OCI-LY7 (cell line): ENCODE measurements around the gene ZNF467. TPM values are rescaled to one million over a fixed set of nuclear protein-coding genes. Genes with fewer than 3 reads are reported as not detected.
A peak's percentile ranks its signal among the peaks of the same experiment; 100 is the strongest.

Source experiments
- BruUV-seq: library from RNA; stranded (reverse); fragments of 400-500 nt; replicated peaks from 2 replicates; lab custom pipeline; 2021; lab: Mats Ljungman, UMichigan
- CTCF ChIA-PET: fragments of 300-600 bp; sonication (Branson Sonifier 250); formaldehyde crosslinking; loops from one replicate; lab custom pipeline; 2022; ENCODE audit warnings: antibody characterized with exemption; ENCODE audit not compliant: unreplicated experiment; lab: Charles Lee
- POLR2A ChIA-PET: fragments of 300-600 bp; sonication (Branson Sonifier 250); formaldehyde crosslinking; loops from one replicate; lab custom pipeline; 2022; ENCODE audit warnings: antibody characterized with exemption; lab: Charles Lee
- DNase-seq: peaks from one replicate; pipeline ENCODE4 v3.0.0-alpha.2; 2015; ENCODE audit warnings: low spot score
- H2AFZ ChIP-seq: fragments of 200-600 bp; sonication (generic), shearing (Covaris generic); 2 replicates; pipeline ENCODE4 v1.6.1; 2014; ENCODE audit warnings: mild to moderate bottlenecking, antibody characterized with exemption, low read length, moderate library complexity
- H3K27ac ChIP-seq: fragments of 200-600 bp; sonication (generic); 2 replicates; pipeline ENCODE4 v1.5.1; 2014; ENCODE audit warnings: mixed run types, low read depth, mild to moderate bottlenecking, moderate library complexity, low read length, inconsistent platforms; ENCODE audit not compliant: poor library complexity, severe bottlenecking
- H3K36me3 ChIP-seq: fragments of 200-600 bp; sonication (generic); 2 replicates; pipeline ENCODE4 v1.6.1; 2014; ENCODE audit warnings: mild to moderate bottlenecking, antibody characterized with exemption, low read length, moderate library complexity, mixed read lengths; ENCODE audit not compliant: insufficient read depth
- H3K4me1 ChIP-seq: fragments of 200-600 bp; sonication (generic); 2 replicates; pipeline ENCODE4 v1.5.1; 2014; ENCODE audit warnings: mild to moderate bottlenecking, low read length; ENCODE audit not compliant: insufficient read depth, poor library complexity, severe bottlenecking
- H3K4me2 ChIP-seq: fragments of 200-600 bp; sonication (generic); 2 replicates; pipeline ENCODE4 v1.6.1; 2014; ENCODE audit warnings: mild to moderate bottlenecking, low read length
- H3K4me3 ChIP-seq: fragments of 200-600 bp; sonication (generic); 2 replicates; pipeline ENCODE4 v1.5.1; 2014; ENCODE audit warnings: mild to moderate bottlenecking, low read depth, low read length; ENCODE audit not compliant: poor library complexity, severe bottlenecking
- H3K79me2 ChIP-seq: fragments of 200-600 bp; sonication (generic); 2 replicates; pipeline ENCODE4 v1.6.1; 2016; ENCODE audit warnings: low read depth, mild to moderate bottlenecking, low read length, moderate library complexity, mixed read lengths; ENCODE audit not compliant: insufficient read depth
- H3K9me2 ChIP-seq: fragments of 200-600 bp; sonication (generic); 2 replicates; pipeline ENCODE4 v1.6.1; 2016; ENCODE audit warnings: mild to moderate bottlenecking, low read length, mixed read lengths; ENCODE audit not compliant: insufficient read depth
- H3K9me3 ChIP-seq: fragments of 200-600 bp; sonication (generic); 2 replicates; pipeline ENCODE4 v1.6.1; 2014; ENCODE audit warnings: mild to moderate bottlenecking, mixed run types, low read length, mixed read lengths
- H4K20me1 ChIP-seq: fragments of 200-600 bp; sonication (generic); 2 replicates; pipeline ENCODE4 v1.6.1; 2014; ENCODE audit warnings: mild to moderate bottlenecking, antibody characterized with exemption, low read length, moderate library complexity, mixed read lengths; ENCODE audit not compliant: insufficient read depth
- EZH2phosphoT487 ChIP-seq: fragments of 200-600 bp; sonication (generic); IDR thresholded peaks from 2 replicates; pipeline ENCODE4 v1.6.1; 2018; ENCODE audit warnings: low read depth, borderline replicate concordance, mild to moderate bottlenecking, mixed run types, antibody characterized with exemption, low read length, moderate library complexity, mixed read lengths
- intact Hi-C: fragments of 100-400 bp; cut with micrococcal nuclease; formaldehyde crosslinking; loops from one replicate; pipeline ENCODE4 v1.10.0; 2022; ENCODE audit not compliant: unreplicated experiment
- total RNA-seq, 2 experiments: library from RNA; depleted of rRNA in 1 of 2; stranded (reverse); fragments of >200 nt in 1 of 2; shearing (Covaris generic) in 1 of 2; gene quantifications; 2 replicates each; pipeline ENCODE4 v1.2.3, GENCODE V29; 2014 to 2022
- TF ChIP-seq, protein P1 (sequence below): fragments of 200-600 bp; sonication (generic); conservative IDR thresholded peaks from 2 replicates; pipeline ENCODE4 v1.5.1; 2014; ENCODE audit warnings: mild to moderate bottlenecking, antibody characterized with exemption, low read length, moderate library complexity, mixed read lengths

Gene ZNF467
- total RNA-seq, 2 experiments from 2014 or later, result 0.22 to 0.40 TPM

- no TSS peak for BruUV-seq
- Histone ChIP-seq H3K36me3 (no peaks in the 10 kb centered on the region), H3K4me1 (peaks cover 3% of the 10 kb centered on the region), H3K27ac (no peak overlapping the region), H3K9me3 (no peaks in the 10 kb centered on the region), H2AFZ (peak overlapping the region; percentile 93), H3K9me2 (no peaks in the 10 kb centered on the region), H3K4me2 (peak overlapping the region; percentile 67), H3K4me3 (peak overlapping the region; percentile 49), H3K79me2 (no peaks in the 10 kb centered on the region), H4K20me1 (no peaks in the 10 kb centered on the region)
- DNase-seq, result peak; percentile 74
- ChIA-PET POLR2A (interaction anchor here (0.8 to 1.2 kb wide), 2 partner anchors 28 to 79 kb away, joined by 3 to 4 read pairs; a partner anchor contains a TSS), CTCF (interaction anchor here (0.6 to 1.6 kb wide), 3 partner anchors 64 to 253 kb away, joined by 3 to 8 read pairs (median 3); no protein-coding TSS in a partner anchor)
- intact Hi-C loops, result loop anchor here (1.0 kb wide), 1 partner anchor 80 kb away; no protein-coding TSS in a partner anchor
- TF ChIP-seq EZH2phosphoT487, result no peak
- TF ChIP-seq, protein P1, sequence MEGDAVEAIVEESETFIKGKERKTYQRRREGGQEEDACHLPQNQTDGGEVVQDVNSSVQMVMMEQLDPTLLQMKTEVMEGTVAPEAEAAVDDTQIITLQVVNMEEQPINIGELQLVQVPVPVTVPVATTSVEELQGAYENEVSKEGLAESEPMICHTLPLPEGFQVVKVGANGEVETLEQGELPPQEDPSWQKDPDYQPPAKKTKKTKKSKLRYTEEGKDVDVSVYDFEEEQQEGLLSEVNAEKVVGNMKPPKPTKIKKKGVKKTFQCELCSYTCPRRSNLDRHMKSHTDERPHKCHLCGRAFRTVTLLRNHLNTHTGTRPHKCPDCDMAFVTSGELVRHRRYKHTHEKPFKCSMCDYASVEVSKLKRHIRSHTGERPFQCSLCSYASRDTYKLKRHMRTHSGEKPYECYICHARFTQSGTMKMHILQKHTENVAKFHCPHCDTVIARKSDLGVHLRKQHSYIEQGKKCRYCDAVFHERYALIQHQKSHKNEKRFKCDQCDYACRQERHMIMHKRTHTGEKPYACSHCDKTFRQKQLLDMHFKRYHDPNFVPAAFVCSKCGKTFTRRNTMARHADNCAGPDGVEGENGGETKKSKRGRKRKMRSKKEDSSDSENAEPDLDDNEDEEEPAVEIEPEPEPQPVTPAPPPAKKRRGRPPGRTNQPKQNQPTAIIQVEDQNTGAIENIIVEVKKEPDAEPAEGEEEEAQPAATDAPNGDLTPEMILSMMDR, result peak; percentile 93
These were observed 31.2 kb downstream of the ZNF467 start for GRCh38 chr7:149742075-149742701.

DNA sequence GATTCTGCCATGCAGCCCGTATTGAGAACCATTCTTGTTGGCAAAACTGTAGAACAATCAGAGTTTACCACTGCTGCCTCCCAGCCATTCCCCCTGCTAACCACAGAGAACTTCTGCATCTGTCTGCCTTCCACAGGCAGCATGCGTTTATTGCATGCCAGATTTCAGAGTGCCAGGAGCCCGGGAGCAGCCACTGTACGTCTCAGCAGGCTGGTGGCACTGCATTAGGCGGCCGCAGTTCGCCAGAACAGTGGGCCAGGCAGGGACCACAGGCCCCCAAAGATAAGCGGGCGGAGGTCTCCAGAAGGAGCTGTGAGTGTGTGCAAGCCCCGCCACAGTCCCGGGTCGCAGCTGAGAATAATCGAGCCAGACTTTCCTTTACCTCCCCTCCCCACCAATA lies 31.8 kb downstream of the ZNF467 start:
- Histone ChIP-seq H2AFZ (peak overlapping the region; percentile 93), H3K4me1 (peaks cover 3% of the 10 kb centered on the region), H3K4me3 (peak overlapping the region; percentile 49), H4K20me1 (no peaks in the 10 kb centered on the region), H3K9me3 (no peaks in the 10 kb centered on the region), H3K9me2 (no peaks in the 10 kb centered on the region), H3K27ac (no peak overlapping the region), H3K79me2 (no peaks in the 10 kb centered on the region), H3K36me3 (no peaks in the 10 kb centered on the region), H3K4me2 (peak overlapping the region; percentile 67)
- no TSS peak for BruUV-seq
- no peak for TF ChIP-seq EZH2phosphoT487
- TF ChIP-seq, protein P1, result no peak
- intact Hi-C loops, result loop anchor here (1.0 kb wide), 1 partner anchor 79 kb away; no protein-coding TSS in a partner anchor
- ChIA-PET CTCF (interaction anchor here (0.6 to 1.6 kb wide), 3 partner anchors 63 to 254 kb away, joined by 3 to 8 read pairs (median 3); no protein-coding TSS in a partner anchor), POLR2A (interaction anchor here (0.6 to 1.2 kb wide), 4 partner anchors 10 to 79 kb away, joined by 3 to 7 read pairs (median 4); a partner anchor contains a TSS)
- DNase-seq, result peak; percentile 10
